ENCODE measurements around the gene PIEZO2.

Gene PIEZO2

GRCh38 chr18:11154368-11154989 lies 5.1 kb upstream of the PIEZO2 start:
- H3K9ac ChIP-seq = no peak overlapping the region
- H3K4me3 ChIP-seq = no peak overlapping the region
- H3K36me3 ChIP-seq = no peaks in the 10 kb centered on the region
- peaks cover 3 to 6% (median 5%) of the 10 kb centered on the region in 11 experiments; a peak in 15 of 22 replicates for H3K9me3 ChIP-seq (replicated peaks in 1 of 11)
- no peak for TF ChIP-seq Cebpa-rat (IDR thresholded peaks at IDR 0.05)
- no peak overlapping the region for H3K27ac ChIP-seq
- no peaks in the 10 kb centered on the region for H3K27me3 ChIP-seq
- H4K20me1 ChIP-seq = no peaks in the 10 kb centered on the region
- H3K4me1 ChIP-seq = peaks cover 0 to 6% (median 0%) of the 10 kb centered on the region in 10 experiments; a peak in 2 of 20 replicates
- no peak overlapping the region for H3K4me2 ChIP-seq

GRCh38 chr18:11153097-11153496 lies 3.7 kb upstream of the PIEZO2 start:
- Histone ChIP-seq H3K4me2 (no peak overlapping the region), H3K27ac (no peak overlapping the region), H3K27me3 (no peaks in the 10 kb centered on the region), H3K9ac (no peak overlapping the region), H3K9me3 (replicated peaks in 1 of 11) (peaks cover 16 to 20% (median 18%) of the 10 kb centered on the region in 11 experiments), H3K4me1 (peaks cover 0 to 6% (median 0%) of the 10 kb centered on the region in 10 experiments; a peak in 2 of 20 replicates), H3K4me3 (no peak overlapping the region), H4K20me1 (no peaks in the 10 kb centered on the region), H3K36me3 (no peaks in the 10 kb centered on the region)
- no peak for TF ChIP-seq Cebpa-rat (IDR thresholded peaks at IDR 0.05)

- no peak for TF ChIP-seq Cebpa-rat (IDR thresholded peaks at IDR 0.05)
- Histone ChIP-seq H3K9ac (no peak overlapping the region), H3K27ac (no peak overlapping the region), H3K4me1 (peaks cover 0 to 1% (median 0%) of the 10 kb centered on the region in 10 experiments; a peak in 2 of 20 replicates), H3K4me2 (no peak overlapping the region), H3K27me3 (no peaks in the 10 kb centered on the region), H4K20me1 (no peaks in the 10 kb centered on the region; a peak in 1 of 22 replicates), H3K36me3 (no peaks in the 10 kb centered on the region), H3K4me3 (no peak overlapping the region), H3K9me3 (replicated peaks in 1 of 11) (peaks cover 20 to 27% (median 23%) of the 10 kb centered on the region in 11 experiments)
Observed at GRCh38 chr18:11150271-11150615, 874 bp upstream of the PIEZO2 start.

GRCh38 chr18:11148680-11149440 lies 509 bp downstream of the PIEZO2 start:
- H3K4me3 ChIP-seq = no peak overlapping the region

GRCh38 chr18:11147962-11148679 lies 1.2 kb downstream of the PIEZO2 start:
- H3K27me3 ChIP-seq = no peaks in the 10 kb centered on the region
- H3K4me1 ChIP-seq = no peaks in the 10 kb centered on the region
- peaks cover 20 to 27% (median 23%) of the 10 kb centered on the region in 11 experiments for H3K9me3 ChIP-seq (replicated peaks in 1 of 11)
- H3K4me2 ChIP-seq = no peak overlapping the region
- H3K27ac ChIP-seq = no peak overlapping the region
- no peaks in the 10 kb centered on the region; a peak in 1 of 22 replicates for H4K20me1 ChIP-seq
- no peak overlapping the region for H3K9ac ChIP-seq
- no peaks in the 10 kb centered on the region for H3K36me3 ChIP-seq
- H3K4me3 ChIP-seq = no peak overlapping the region
- no peak for TF ChIP-seq Cebpa-rat (IDR thresholded peaks at IDR 0.05)

More at GRCh38 chr18:11148680-11149440, 509 bp downstream of the PIEZO2 start:
- Histone ChIP-seq H3K9ac (no peak overlapping the region), H3K27ac (no peak overlapping the region), H3K9me3 (replicated peaks in 1 of 11) (peaks cover 20 to 27% (median 23%) of the 10 kb centered on the region in 11 experiments), H3K4me2 (no peak overlapping the region), H3K36me3 (no peaks in the 10 kb centered on the region), H4K20me1 (no peaks in the 10 kb centered on the region; a peak in 1 of 22 replicates), H3K27me3 (no peaks in the 10 kb centered on the region), H3K4me1 (no peaks in the 10 kb centered on the region)
- no peak for TF ChIP-seq Cebpa-rat (IDR thresholded peaks at IDR 0.05)

- Histone ChIP-seq H3K4me2 (no peak overlapping the region), H3K4me3 (no peak overlapping the region), H3K36me3 (no peaks in the 10 kb centered on the region), H3K9me3 (replicated peaks in 1 of 11) (peaks cover 20 to 27% (median 23%) of the 10 kb centered on the region in 11 experiments), H3K4me1 (no peaks in the 10 kb centered on the region), H3K9ac (no peak overlapping the region), H3K27ac (no peak overlapping the region), H3K27me3 (no peaks in the 10 kb centered on the region), H4K20me1 (no peaks in the 10 kb centered on the region; a peak in 1 of 22 replicates)
- no peak for TF ChIP-seq Cebpa-rat (IDR thresholded peaks at IDR 0.05)
Observed at GRCh38 chr18:11147371-11147951, 1.9 kb downstream of the PIEZO2 start.

GRCh38 chr18:11146947-11147345 lies 2.4 kb downstream of the PIEZO2 start:
- no peak overlapping the region for H3K9ac ChIP-seq
- H3K4me2 ChIP-seq = no peak overlapping the region
- H3K4me1 ChIP-seq = no peaks in the 10 kb centered on the region
- peaks cover 20 to 27% (median 23%) of the 10 kb centered on the region in 11 experiments for H3K9me3 ChIP-seq (replicated peaks in 1 of 11)
- no peaks in the 10 kb centered on the region for H3K36me3 ChIP-seq
- no peak overlapping the region for H3K27ac ChIP-seq
- TF ChIP-seq Cebpa-rat (IDR thresholded peaks at IDR 0.05) = no peak
- no peaks in the 10 kb centered on the region; a peak in 1 of 22 replicates for H4K20me1 ChIP-seq
- H3K27me3 ChIP-seq = no peaks in the 10 kb centered on the region
- H3K4me3 ChIP-seq = no peak overlapping the region

- H3K4me1 ChIP-seq = no peaks in the 10 kb centered on the region
- TF ChIP-seq Cebpa-rat (IDR thresholded peaks at IDR 0.05) = no peak
- H3K4me3 ChIP-seq = no peak overlapping the region
- H3K4me2 ChIP-seq = no peak overlapping the region
- H3K9me3 ChIP-seq (replicated peaks in 1 of 11) = peaks cover 20 to 27% (median 23%) of the 10 kb centered on the region in 11 experiments
- no peak overlapping the region for H3K9ac ChIP-seq
- no peak overlapping the region for H3K27ac ChIP-seq
- no peaks in the 10 kb centered on the region for H3K27me3 ChIP-seq
- no peaks in the 10 kb centered on the region; a peak in 1 of 22 replicates for H4K20me1 ChIP-seq
- H3K36me3 ChIP-seq = no peaks in the 10 kb centered on the region
Observed at GRCh38 chr18:11146238-11146946, 3.0 kb downstream of the PIEZO2 start.
